Renal cortex interstitium (tissue), 11 donors: ENCODE measurements around the gene PTPRN2. TPM values are rescaled to one million over a fixed set of nuclear protein-coding genes. Genes with fewer than 3 reads are reported as not detected.
"Not testable (repeated sequence)": the region's sequence is repeated elsewhere in the genome, so short reads cannot be mapped to it uniquely, and the experiment has no call there.

ENCODE experiments used
- DNase-seq, 11 donors: peaks; one replicate each; pipeline ENCODE4 v3.0.0-alpha.2; 2013; ENCODE audit warnings: low read depth in 9 of 11, low spot score in 4 of 11; ENCODE audit errors: extremely low read depth in 1 of 11
- polyA plus RNA-seq, 3 donors: library from polyadenylated mRNA; unstranded; fragments of 120-200 nt; gene quantifications; one replicate each; pipeline ENCODE4 v1.2.1, GENCODE V29; 2013; ENCODE audit not compliant: insufficient read length in 3 of 3

Gene PTPRN2
- polyA plus RNA-seq, 3 donors: 6.0 to 7.7 (median 7.2) TPM

GRCh38 chr7:158391141-158391540, 196.5 kb downstream of the PTPRN2 start:
- DNase-seq: no peak

- DNase-seq: no peak
Measured at GRCh38 chr7:158390460-158390859, 197.2 kb downstream of the PTPRN2 start.

GRCh38 chr7:158389514-158390425, 197.9 kb downstream of the PTPRN2 start:
- no peak for DNase-seq

DNA sequence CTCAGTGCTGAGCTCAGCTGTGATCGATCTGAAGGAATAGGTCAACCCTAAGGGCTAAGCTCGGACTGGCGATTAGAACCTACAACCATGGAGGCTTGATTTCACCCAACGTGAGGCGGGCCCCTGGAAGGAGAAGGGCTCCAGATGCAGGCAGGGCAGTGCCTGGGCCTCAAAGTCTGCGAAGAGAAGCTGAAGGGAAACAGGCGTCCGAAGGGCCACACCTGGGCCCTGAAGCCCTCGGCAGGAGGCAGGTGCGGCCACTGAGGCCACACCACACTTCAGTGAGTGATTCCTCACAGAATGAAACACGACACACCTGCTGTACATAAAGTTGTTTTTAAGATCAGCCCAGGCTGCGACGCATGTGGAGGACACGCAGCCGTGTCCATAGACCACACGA, 198.7 kb downstream of the PTPRN2 start:
- no peak for DNase-seq

DNA sequence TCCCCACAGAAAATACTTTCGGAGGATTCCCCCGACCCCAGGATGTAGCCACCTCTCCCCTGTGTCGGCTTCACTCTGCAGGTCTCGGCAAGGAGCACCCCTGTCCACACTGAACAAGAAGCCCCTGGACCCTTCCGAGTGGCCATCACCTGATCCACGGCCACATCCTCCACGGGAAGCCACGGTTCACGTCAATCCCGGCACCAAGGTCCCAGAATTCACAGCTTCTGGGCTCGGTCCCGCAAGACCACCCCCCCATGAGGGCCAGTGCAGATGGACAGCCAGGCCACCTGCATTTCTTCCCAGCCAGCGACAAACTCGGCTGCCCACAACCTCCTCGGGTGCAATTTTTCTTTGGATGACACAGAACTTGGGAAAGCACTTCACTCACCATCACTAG, 199.6 kb downstream of the PTPRN2 start:
- DNase-seq: no peak

DNA sequence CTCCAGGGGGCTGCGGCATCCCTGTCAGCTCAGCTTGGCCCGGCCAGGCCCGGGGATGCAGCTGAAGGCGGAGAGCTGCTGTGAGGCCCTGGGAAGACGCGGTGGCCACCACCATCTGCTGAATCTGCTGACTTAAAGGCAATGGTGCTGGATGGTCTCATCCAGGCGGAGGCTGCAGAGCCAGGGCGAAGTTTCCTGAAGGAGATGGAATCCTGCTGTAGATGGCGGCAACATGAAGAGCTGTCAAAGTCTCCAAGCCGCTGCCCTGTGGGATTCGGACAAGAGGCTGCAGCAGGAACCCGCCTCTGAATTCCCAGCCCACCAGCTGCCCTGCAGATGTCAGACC, 200.1 kb downstream of the PTPRN2 start:
- peak in 8 of 11 donors; percentile 15 to 34 (median 24) for DNase-seq

DNA sequence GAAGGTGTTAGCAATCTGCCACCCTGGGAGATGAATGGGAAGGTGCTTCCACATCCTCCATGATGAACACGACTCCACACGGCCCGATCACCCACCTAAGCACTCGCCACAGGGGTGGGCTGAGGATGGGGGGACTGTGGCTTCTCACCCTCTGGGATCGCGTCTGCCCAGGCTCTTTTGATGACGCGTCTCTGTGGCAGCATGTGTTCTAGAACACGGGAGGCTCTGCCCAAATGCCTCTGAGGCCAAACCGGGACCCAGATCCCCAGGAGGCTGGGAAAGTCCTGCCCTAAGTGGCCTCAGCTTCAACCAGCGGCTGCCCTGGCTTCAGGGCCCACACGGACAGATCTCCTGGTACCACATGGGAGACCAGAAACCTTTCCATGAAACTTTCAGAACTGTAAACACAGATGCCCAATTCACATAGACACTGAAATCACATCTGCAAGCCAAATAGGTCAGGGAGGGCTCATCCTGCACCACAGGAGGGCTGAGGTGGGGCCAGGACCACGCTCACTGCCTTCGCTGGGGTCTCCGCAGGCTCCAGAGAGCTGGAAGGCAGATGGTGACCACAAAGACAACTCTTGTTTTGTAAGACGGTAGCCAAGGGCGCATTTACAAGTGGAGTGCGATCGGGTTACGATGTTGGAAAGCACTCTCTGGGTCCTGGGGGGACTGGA, 200.6 kb downstream of the PTPRN2 start:
- DNase-seq: no peak

- no peak for DNase-seq
Measured at GRCh38 chr7:158386355-158386618, 201.3 kb downstream of the PTPRN2 start.

GRCh38 chr7:158385496-158386354, 201.9 kb downstream of the PTPRN2 start:
- not testable (repeated sequence) for DNase-seq

GRCh38 chr7:158384746-158385145, 202.9 kb downstream of the PTPRN2 start:
- DNase-seq: no peak

- no peak for DNase-seq
Measured at GRCh38 chr7:158383665-158384064, 204.0 kb downstream of the PTPRN2 start.

GRCh38 chr7:158382363-158383254, 205.0 kb downstream of the PTPRN2 start:
- DNase-seq: no peak

DNA sequence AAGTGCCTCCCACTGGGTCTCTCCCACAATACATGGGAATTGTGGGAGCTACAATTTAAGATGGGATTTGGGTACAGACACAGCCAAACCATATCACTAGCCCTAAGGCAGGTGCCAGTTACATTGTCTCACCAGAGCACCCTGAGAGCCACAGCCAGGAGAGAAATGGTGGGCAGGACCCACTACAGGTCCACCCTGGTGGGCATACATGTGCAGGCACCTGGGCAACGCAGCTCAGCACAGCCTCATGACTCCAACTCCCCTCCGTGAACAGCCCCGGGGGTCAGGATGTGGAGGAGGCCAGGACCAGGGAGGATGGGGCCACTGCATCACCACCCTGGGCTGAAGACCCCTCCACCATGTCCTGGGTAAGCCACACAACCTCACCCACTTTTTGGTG, 205.7 kb downstream of the PTPRN2 start:
- no peak for DNase-seq

DNA sequence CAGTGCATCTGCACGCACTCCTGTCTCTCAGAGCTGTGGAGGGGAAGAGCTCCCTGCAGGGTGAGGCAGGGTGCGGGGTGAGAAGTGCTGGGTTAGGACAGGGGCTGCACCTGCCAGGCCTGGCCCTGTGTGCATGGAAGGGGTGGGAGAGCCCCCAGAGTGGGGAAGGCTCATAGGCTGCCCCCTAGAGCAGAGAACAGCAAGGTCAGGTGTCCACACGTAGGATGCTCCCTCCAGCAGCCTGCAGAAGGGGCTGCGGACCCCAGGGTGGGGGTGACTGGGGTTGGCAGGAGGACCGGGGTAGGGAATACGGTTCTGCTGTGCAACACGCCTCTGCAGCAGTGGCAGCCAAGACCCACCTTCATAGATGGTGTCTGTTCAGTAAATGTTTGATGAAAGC, 208.6 kb downstream of the PTPRN2 start:
- no peak for DNase-seq

- DNase-seq: no peak
Measured at GRCh38 chr7:158377800-158378623, 209.6 kb downstream of the PTPRN2 start.

- not testable (repeated sequence) for DNase-seq
Measured at GRCh38 chr7:158376839-158377186, 210.8 kb downstream of the PTPRN2 start.

- DNase-seq: not testable (repeated sequence)
Measured at GRCh38 chr7:158376146-158376838, 211.3 kb downstream of the PTPRN2 start.

- no peak for DNase-seq
Measured at GRCh38 chr7:158375034-158375433, 212.6 kb downstream of the PTPRN2 start.
